Keratinocyte (primary cell): ENCODE measurements around the gene TCERG1. TPM values are rescaled to one million over a fixed set of nuclear protein-coding genes. Genes with fewer than 3 reads are reported as not detected.

ENCODE experiments used
- DNase-seq: peaks from one replicate; pipeline ENCODE4 v3.0.0-alpha.2; 2011; ENCODE audit warnings: low read depth, missing footprints, low spot score
- FAIRE-seq: peaks from 2 replicates; lab custom pipeline; 2011; peaks lifted over from hg19 to GRCh38; lab: Jason Lieb, UNC
- H2AFZ ChIP-seq: 2 replicates; pipeline ENCODE4 v1.6.0; 2012; ENCODE audit warnings: low read length, control low read depth, inconsistent platforms; ENCODE audit not compliant: control insufficient read depth
- H3K27ac ChIP-seq: 2 replicates; pipeline ENCODE4 v1.5.1; 2011; ENCODE audit warnings: low read length; ENCODE audit not compliant: control insufficient read depth, insufficient read depth
- H3K27me3 ChIP-seq: 3 replicates; pipeline ENCODE4 v1.6.0; 2011; ENCODE audit warnings: low read length; ENCODE audit not compliant: control insufficient read depth, insufficient read depth; ENCODE audit errors: extremely low read depth
- H3K36me3 ChIP-seq, 2 experiments: 2 replicates in 1 of 2; 3 replicates in 1 of 2; pipeline ENCODE4 v1.5.1; 2011; ENCODE audit warnings: low read length in 2 of 2, mild to moderate bottlenecking in 1 of 2; ENCODE audit not compliant: control insufficient read depth in 2 of 2, insufficient read depth in 2 of 2; ENCODE audit errors: extremely low read depth in 1 of 2
- H3K4me1 ChIP-seq: 3 replicates; pipeline ENCODE4 v1.5.1; 2011; ENCODE audit warnings: low read length; ENCODE audit not compliant: control insufficient read depth, insufficient read depth; ENCODE audit errors: extremely low read depth
- H3K4me2 ChIP-seq: 3 replicates; pipeline ENCODE4 v1.6.0; 2011; ENCODE audit warnings: low read depth, low read length; ENCODE audit not compliant: control insufficient read depth, insufficient read depth; ENCODE audit errors: extremely low read depth
- H3K4me3 ChIP-seq, 3 experiments: fragments of 200-600 bp in 1 of 3; sonication (generic) in 1 of 3; 2 replicates in 2 of 3; 3 replicates in 1 of 3; pipeline ENCODE4 v1.5.1; 2011 to 2016; ENCODE audit warnings: low read length in 3 of 3, mild to moderate bottlenecking in 3 of 3, control low read depth in 2 of 3, inconsistent platforms in 1 of 3, low read depth in 1 of 3, mixed read lengths in 1 of 3, mixed run types in 1 of 3, moderate library complexity in 1 of 3; ENCODE audit not compliant: control insufficient read depth in 2 of 3, insufficient read depth in 2 of 3; ENCODE audit errors: extremely low read depth in 1 of 3
- H3K79me2 ChIP-seq: 2 replicates; pipeline ENCODE4 v1.6.0; 2012; ENCODE audit warnings: low read length; ENCODE audit not compliant: control insufficient read depth, insufficient read depth
- H3K9ac ChIP-seq: 3 replicates; pipeline ENCODE4 v1.6.0; 2011; ENCODE audit warnings: low read length; ENCODE audit not compliant: control insufficient read depth, insufficient read depth; ENCODE audit errors: extremely low read depth
- H3K9me1 ChIP-seq: 3 replicates; pipeline ENCODE4 v1.6.0; 2011; ENCODE audit warnings: low read length; ENCODE audit not compliant: control insufficient read depth, insufficient read depth; ENCODE audit errors: extremely low read depth
- H3K9me3 ChIP-seq: 2 replicates; pipeline ENCODE4 v1.5.1; 2012; ENCODE audit warnings: low read depth, low read length; ENCODE audit not compliant: control insufficient read depth
- H4K20me1 ChIP-seq: 3 replicates; pipeline ENCODE4 v1.6.0; 2011; ENCODE audit warnings: low read length; ENCODE audit not compliant: control insufficient read depth, insufficient read depth; ENCODE audit errors: extremely low read depth
- EZH2 ChIP-seq: IDR thresholded peaks from one replicate; pipeline ENCODE4 v1.6.1; 2012; ENCODE audit warnings: inconsistent platforms, mild to moderate bottlenecking, low read length, moderate library complexity
- dilution Hi-C: fragments of 300-500 bp; cut with MboI; formaldehyde crosslinking; loops from one replicate; pipeline ENCODE4 v1.7.0; 2020; ENCODE audit warnings: low sequenced_read_pairs; ENCODE audit not compliant: extremely low pct_ligation_motif_present
- polyA plus RNA-seq, 5 experiments: library from polyadenylated mRNA; depleted of rRNA in 3 of 5; stranded (reverse) in 3 of 5; stranded (forward) in 1 of 5; unstranded in 1 of 5; fragments of >200 nt; gene quantifications; 1 replicate in 1 of 5; 2 replicates in 3 of 5; 3 replicates in 1 of 5; pipeline versions ENCODE4 v1.2.1 to v1.2.3, GENCODE V29; 2011 to 2012; ENCODE audit warnings: missing spikeins in 2 of 5, low read depth in 1 of 5, low replicate concordance in 1 of 5
- TF ChIP-seq, protein P1 (sequence below), 3 experiments: IDR thresholded peaks in 1 of 3; conservative IDR thresholded peaks in 1 of 3; optimal IDR thresholded peaks in 1 of 3; 2 replicates in 2 of 3; 3 replicates in 1 of 3; pipeline versions ENCODE3 to v1.5.1; 2011; ENCODE audit warnings: low read length in 3 of 3, mild to moderate bottlenecking in 3 of 3, moderate library complexity in 2 of 3, control low read depth in 1 of 3, inconsistent platforms in 1 of 3; ENCODE audit not compliant: insufficient read depth in 2 of 3; ENCODE audit errors: extremely low read depth in 1 of 3

The TCERG1 gene
- polyA plus RNA-seq, 1 donor (not counting 4 experiments of a cell fraction or from before 2014, with no cell fraction given): 71.6 TPM

DNA sequence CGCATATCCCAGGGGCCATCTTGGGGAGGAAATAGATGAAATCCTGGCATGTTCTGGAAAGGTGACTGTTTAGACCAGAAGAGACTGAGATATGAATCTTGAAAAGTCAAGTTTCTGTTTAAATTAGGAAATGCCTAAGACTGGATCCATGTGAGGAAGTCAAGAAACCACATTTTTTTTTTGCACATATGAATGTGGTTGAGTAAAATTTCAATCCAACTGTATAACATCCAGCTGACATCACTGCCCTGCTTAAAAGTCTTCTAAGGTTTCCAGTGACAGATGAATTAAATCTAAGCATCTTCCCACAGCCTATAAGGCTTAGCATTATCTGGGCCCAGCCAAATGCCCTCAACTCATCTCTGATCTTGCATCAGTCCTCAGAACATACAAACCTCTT, 47.7 kb upstream of the TCERG1 start:
- peaks cover 19% of the 10 kb centered on the region for H3K27me3 ChIP-seq
- no peak for FAIRE-seq

DNA sequence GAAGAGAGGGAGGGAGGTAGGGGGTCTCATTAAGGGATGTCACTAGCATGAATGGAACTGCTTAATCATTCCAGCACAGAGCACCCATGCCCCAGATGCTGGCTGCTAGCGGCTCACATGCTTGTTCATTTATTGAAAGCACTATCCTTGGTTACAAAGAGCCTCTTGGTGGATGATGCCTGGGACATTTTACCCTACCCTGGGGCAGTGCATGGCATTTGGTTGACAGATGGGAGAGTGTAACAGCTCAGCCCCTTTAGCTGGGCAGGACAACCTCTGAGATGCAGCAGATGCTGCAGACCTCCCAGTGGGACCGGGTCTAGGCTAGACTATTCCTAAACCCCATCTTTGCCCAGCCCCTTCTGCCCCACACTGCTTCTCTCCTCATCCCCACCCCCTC, 46.9 kb upstream of the TCERG1 start:
- Histone ChIP-seq H3K9me3 (no peaks in the 10 kb centered on the region), H2AFZ (no peak overlapping the region), H3K79me2 (no peaks in the 10 kb centered on the region), H3K9me1 (no peaks in the 10 kb centered on the region), H3K4me3 (no peak overlapping the region), H3K9ac (no peak overlapping the region), H3K4me2 (no peak overlapping the region), H3K4me1 (no peaks in the 10 kb centered on the region), H3K36me3 (no peaks in the 10 kb centered on the region), H4K20me1 (no peaks in the 10 kb centered on the region), H3K27me3 (peaks cover 19% of the 10 kb centered on the region), H3K27ac (no peak overlapping the region)
- no peak for TF ChIP-seq EZH2
- TF ChIP-seq, protein P1, sequence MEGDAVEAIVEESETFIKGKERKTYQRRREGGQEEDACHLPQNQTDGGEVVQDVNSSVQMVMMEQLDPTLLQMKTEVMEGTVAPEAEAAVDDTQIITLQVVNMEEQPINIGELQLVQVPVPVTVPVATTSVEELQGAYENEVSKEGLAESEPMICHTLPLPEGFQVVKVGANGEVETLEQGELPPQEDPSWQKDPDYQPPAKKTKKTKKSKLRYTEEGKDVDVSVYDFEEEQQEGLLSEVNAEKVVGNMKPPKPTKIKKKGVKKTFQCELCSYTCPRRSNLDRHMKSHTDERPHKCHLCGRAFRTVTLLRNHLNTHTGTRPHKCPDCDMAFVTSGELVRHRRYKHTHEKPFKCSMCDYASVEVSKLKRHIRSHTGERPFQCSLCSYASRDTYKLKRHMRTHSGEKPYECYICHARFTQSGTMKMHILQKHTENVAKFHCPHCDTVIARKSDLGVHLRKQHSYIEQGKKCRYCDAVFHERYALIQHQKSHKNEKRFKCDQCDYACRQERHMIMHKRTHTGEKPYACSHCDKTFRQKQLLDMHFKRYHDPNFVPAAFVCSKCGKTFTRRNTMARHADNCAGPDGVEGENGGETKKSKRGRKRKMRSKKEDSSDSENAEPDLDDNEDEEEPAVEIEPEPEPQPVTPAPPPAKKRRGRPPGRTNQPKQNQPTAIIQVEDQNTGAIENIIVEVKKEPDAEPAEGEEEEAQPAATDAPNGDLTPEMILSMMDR (optimal IDR thresholded peaks at IDR 0.05 in 1 of 3, IDR thresholded peaks at IDR 0.05 in 1 of 3, conservative IDR thresholded peaks at IDR 0.05 in 1 of 3; ENCODE audit: extremely low read depth in 1 of 3, insufficient read depth in 2 of 3, low read length in 3 of 3): no peak
- no peak for FAIRE-seq
- dilution Hi-C loops: no loop called here
- no peak for DNase-seq

More for the DNA sequence above, 47.7 kb upstream of the TCERG1 start:
- H3K4me3 ChIP-seq: no peak overlapping the region
- no peak overlapping the region for H3K9ac ChIP-seq
- no peak overlapping the region for H3K27ac ChIP-seq
- H3K79me2 ChIP-seq: no peaks in the 10 kb centered on the region
- no peaks in the 10 kb centered on the region for H3K36me3 ChIP-seq
- no peak overlapping the region for H3K4me2 ChIP-seq
- H3K9me1 ChIP-seq: no peaks in the 10 kb centered on the region
- no peak for TF ChIP-seq EZH2
- TF ChIP-seq, protein P1 (optimal IDR thresholded peaks at IDR 0.05 in 1 of 3, IDR thresholded peaks at IDR 0.05 in 1 of 3, conservative IDR thresholded peaks at IDR 0.05 in 1 of 3; ENCODE audit: extremely low read depth in 1 of 3, insufficient read depth in 2 of 3, low read length in 3 of 3): no peak
- no peaks in the 10 kb centered on the region for H4K20me1 ChIP-seq
- H3K9me3 ChIP-seq: no peaks in the 10 kb centered on the region
- no peaks in the 10 kb centered on the region for H3K4me1 ChIP-seq
- no peak for DNase-seq
- dilution Hi-C loops: no loop called here
- no peak overlapping the region for H2AFZ ChIP-seq
